HepG2 (cell line): ENCODE measurements around the gene POC1B. TPM values are rescaled to one million over a fixed set of nuclear protein-coding genes. Genes with fewer than 3 reads are reported as not detected.

Experiments
- AKAP8 ChIP-seq: sonication (generic); formaldehyde crosslinking; IDR thresholded peaks from 2 replicates; pipeline ENCODE4 v1.5.1; 2020; ENCODE audit warnings: mild to moderate bottlenecking, missing genetic modification reagents
- BORCS8-MEF2B ChIP-seq: sonication (generic); formaldehyde crosslinking; IDR thresholded peaks from 2 replicates; pipeline ENCODE4 v1.8.0; 2022; ENCODE audit warnings: mild to moderate bottlenecking, missing genetic modification reagents
- EP300 ChIP-seq, 3 experiments: sonication (generic) in 1 of 3; formaldehyde crosslinking in 1 of 3; IDR thresholded peaks; 2 replicates each; pipeline versions ENCODE4 v1.5.1 to v1.6.1; 2011 to 2020; ENCODE audit warnings: low read depth in 2 of 3, low read length in 2 of 3, borderline replicate concordance in 1 of 3, improper control_type of control experiment in 1 of 3, mild to moderate bottlenecking in 1 of 3, missing genetic modification reagents in 1 of 3, moderate library complexity in 1 of 3
- IKZF4 ChIP-seq: sonication (generic); formaldehyde crosslinking; IDR thresholded peaks from 2 replicates; pipeline ENCODE4 v1.5.1; 2020; ENCODE audit warnings: borderline replicate concordance, mild to moderate bottlenecking, low read depth, missing genetic modification reagents; ENCODE audit errors: not compliant biosample characterization
- MAF1 ChIP-seq: sonication (generic); formaldehyde crosslinking; IDR thresholded peaks from 2 replicates; pipeline ENCODE4 v1.5.0; 2020; ENCODE audit warnings: missing genetic modification reagents, borderline replicate concordance
- MTF2 ChIP-seq: sonication (generic); formaldehyde crosslinking; IDR thresholded peaks from 2 replicates; pipeline ENCODE4 v1.5.0; 2020; ENCODE audit warnings: missing genetic modification reagents, borderline replicate concordance
- NCOA2 ChIP-seq: sonication (generic); formaldehyde crosslinking; IDR thresholded peaks from 2 replicates; pipeline ENCODE4 v1.8.0; 2022; ENCODE audit warnings: inconsistent platforms
- POLR2AphosphoS5 ChIP-seq: IDR thresholded peaks from 2 replicates; pipeline ENCODE4 v1.6.1; 2012; ENCODE audit warnings: low read depth, low read length
- ZFY ChIP-seq: sonication (generic); formaldehyde crosslinking; IDR thresholded peaks from 2 replicates; pipeline ENCODE4 v1.4.0; 2020; ENCODE audit warnings: missing genetic modification reagents
- ZNF670 ChIP-seq: sonication (generic); formaldehyde crosslinking; IDR thresholded peaks from 2 replicates; pipeline ENCODE4 v1.8.0; 2022; ENCODE audit warnings: mild to moderate bottlenecking, missing genetic modification reagents, borderline replicate concordance
- polyA plus RNA-seq, 8 experiments: library from polyadenylated mRNA; depleted of rRNA in 3 of 8; stranded (reverse) in 7 of 8; unstranded in 1 of 8; fragments of >200 nt; fragmentation: Illumina TruSeq in 4 of 8; extraction: Trizol in 4 of 8; gene quantifications; 2 replicates each; pipeline versions ENCODE4 v1.2.1 to v1.2.3, GENCODE V29; 2011 to 2016; ENCODE audit warnings: low read depth in 4 of 8, missing spikeins in 1 of 8, mixed read lengths in 1 of 8; ENCODE audit not compliant: insufficient read depth in 1 of 8
- total RNA-seq, 5 experiments: library from RNA; depleted of rRNA; stranded (reverse); fragments of >200 nt; fragmentation: Illumina TruSeq; extraction: Trizol; gene quantifications; 2 replicates each; pipeline ENCODE4 v1.2.3, GENCODE V29; 2016; ENCODE audit warnings: low read depth in 1 of 5
- TF ChIP-seq, protein P1 (sequence below): sonication (generic); formaldehyde crosslinking; IDR thresholded peaks from 2 replicates; pipeline ENCODE4 v1.8.0; 2022; ENCODE audit warnings: missing genetic modification reagents, mild to moderate bottlenecking, borderline replicate concordance
- TF ChIP-seq, protein P2 (sequence below): sonication (generic); formaldehyde crosslinking; IDR thresholded peaks from 2 replicates; pipeline ENCODE4 v1.4.0; 2020; ENCODE audit warnings: missing genetic modification reagents
- TF ChIP-seq, protein P3 (sequence below): sonication (generic); formaldehyde crosslinking; IDR thresholded peaks from 2 replicates; pipeline ENCODE4 v1.4.0; 2020; ENCODE audit warnings: missing genetic modification reagents
- TF ChIP-seq, protein P4 (sequence below): IDR thresholded peaks from 2 replicates; pipeline ENCODE4 v1.6.1; 2012; ENCODE audit warnings: low read depth, low read length, improper control_type of control experiment
- TF ChIP-seq, protein P5 (sequence below): sonication (generic); formaldehyde crosslinking; IDR thresholded peaks from 2 replicates; pipeline ENCODE4 v1.4.0; 2020; ENCODE audit warnings: missing genetic modification reagents, mild to moderate bottlenecking, borderline replicate concordance

POC1B gene
- total and polyA plus RNA-seq, 2 of the 13 experiments (the other 11 are each of a cell fraction or from before 2014, with no cell fraction given) = 9.3 to 11.0 TPM

DNA sequence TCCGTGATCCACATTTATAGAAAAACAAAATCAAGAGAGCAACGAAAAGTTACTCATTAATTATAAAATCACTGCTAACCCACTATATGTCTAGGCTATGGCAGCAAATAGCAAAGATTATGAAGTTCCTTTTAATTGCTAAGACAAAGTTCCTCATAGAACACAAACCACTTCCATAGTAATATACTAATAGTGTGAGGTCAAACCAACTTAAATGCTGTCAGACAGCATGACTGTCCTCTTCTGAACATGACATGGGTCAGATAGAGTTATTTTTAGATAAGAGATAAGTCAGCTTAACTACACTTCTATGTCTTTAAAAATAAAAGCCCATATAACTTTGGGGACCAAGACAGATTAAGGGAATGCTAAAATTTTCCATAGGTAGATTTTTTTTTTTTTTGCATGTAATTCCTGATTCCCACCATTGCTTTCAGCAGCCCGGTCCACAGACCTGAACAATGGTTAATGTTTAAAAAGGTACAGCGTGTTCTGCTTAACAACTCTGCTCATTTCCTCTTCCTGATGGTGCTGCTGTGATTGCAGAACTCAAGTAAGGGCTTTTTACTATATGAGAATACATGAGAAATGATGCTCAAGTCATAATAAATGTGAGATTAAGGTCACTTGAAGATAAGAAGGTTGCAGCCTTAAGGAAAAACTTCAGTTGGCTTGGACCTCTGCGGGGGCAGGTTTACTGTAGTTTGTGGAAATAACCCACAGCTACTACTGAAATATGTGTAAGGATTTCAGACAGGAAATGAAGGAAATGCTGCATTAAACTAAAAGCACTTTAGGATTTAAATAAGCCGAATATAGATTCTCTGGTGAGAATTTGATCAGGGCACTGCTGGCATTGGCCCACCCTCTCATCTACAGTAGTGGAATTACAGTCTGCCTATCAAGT is 135.8 kb downstream of the POC1B start (continued):
- TF ChIP-seq, protein P1, sequence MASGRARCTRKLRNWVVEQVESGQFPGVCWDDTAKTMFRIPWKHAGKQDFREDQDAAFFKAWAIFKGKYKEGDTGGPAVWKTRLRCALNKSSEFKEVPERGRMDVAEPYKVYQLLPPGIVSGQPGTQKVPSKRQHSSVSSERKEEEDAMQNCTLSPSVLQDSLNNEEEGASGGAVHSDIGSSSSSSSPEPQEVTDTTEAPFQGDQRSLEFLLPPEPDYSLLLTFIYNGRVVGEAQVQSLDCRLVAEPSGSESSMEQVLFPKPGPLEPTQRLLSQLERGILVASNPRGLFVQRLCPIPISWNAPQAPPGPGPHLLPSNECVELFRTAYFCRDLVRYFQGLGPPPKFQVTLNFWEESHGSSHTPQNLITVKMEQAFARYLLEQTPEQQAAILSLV = no peak
- TF ChIP-seq NCOA2 (CRISPR knock-in tag) = no peak
- no peak for TF ChIP-seq BORCS8-MEF2B
- TF ChIP-seq MTF2 = no peak
- TF ChIP-seq ZNF670 = peak; percentile 5; the same call in 1 of the 2 replicates
- peak; percentile 35; the same call in 1 of the 2 replicates for TF ChIP-seq ZFY (CRISPR knock-in tag)
- TF ChIP-seq, protein P2, sequence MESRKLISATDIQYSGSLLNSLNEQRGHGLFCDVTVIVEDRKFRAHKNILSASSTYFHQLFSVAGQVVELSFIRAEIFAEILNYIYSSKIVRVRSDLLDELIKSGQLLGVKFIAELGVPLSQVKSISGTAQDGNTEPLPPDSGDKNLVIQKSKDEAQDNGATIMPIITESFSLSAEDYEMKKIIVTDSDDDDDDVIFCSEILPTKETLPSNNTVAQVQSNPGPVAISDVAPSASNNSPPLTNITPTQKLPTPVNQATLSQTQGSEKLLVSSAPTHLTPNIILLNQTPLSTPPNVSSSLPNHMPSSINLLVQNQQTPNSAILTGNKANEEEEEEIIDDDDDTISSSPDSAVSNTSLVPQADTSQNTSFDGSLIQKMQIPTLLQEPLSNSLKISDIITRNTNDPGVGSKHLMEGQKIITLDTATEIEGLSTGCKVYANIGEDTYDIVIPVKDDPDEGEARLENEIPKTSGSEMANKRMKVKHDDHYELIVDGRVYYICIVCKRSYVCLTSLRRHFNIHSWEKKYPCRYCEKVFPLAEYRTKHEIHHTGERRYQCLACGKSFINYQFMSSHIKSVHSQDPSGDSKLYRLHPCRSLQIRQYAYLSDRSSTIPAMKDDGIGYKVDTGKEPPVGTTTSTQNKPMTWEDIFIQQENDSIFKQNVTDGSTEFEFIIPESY (CRISPR knock-in tag) = no peak
- TF ChIP-seq, protein P3, sequence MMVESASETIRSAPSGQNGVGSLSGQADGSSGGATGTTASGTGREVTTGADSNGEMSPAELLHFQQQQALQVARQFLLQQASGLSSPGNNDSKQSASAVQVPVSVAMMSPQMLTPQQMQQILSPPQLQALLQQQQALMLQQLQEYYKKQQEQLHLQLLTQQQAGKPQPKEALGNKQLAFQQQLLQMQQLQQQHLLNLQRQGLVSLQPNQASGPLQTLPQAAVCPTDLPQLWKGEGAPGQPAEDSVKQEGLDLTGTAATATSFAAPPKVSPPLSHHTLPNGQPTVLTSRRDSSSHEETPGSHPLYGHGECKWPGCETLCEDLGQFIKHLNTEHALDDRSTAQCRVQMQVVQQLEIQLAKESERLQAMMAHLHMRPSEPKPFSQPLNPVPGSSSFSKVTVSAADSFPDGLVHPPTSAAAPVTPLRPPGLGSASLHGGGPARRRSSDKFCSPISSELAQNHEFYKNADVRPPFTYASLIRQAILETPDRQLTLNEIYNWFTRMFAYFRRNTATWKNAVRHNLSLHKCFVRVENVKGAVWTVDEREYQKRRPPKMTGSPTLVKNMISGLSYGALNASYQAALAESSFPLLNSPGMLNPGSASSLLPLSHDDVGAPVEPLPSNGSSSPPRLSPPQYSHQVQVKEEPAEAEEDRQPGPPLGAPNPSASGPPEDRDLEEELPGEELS (CRISPR knock-in tag) = peak; percentile 40; the same call in 1 of the 2 replicates
- TF ChIP-seq POLR2AphosphoS5 = 0 out of 2 replicates have a peak, but pooled peaks have one; percentile 24
- TF ChIP-seq AKAP8 (CRISPR knock-in tag) = no peak
- TF ChIP-seq, protein P4, sequence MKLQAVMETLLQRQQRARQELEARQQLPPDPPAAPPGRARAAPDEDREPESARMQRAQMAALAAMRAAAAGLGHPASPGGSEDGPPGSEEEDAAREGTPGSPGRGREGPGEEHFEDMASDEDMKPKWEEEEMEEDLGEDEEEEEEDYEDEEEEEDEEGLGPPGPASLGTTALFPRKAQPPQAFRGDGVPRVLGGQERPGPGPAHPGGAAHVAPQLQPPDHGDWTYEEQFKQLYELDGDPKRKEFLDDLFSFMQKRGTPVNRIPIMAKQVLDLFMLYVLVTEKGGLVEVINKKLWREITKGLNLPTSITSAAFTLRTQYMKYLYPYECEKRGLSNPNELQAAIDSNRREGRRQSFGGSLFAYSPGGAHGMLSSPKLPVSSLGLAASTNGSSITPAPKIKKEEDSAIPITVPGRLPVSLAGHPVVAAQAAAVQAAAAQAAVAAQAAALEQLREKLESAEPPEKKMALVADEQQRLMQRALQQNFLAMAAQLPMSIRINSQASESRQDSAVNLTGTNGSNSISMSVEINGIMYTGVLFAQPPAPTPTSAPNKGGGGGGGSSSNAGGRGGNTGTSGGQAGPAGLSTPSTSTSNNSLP = no peak
- TF ChIP-seq, protein P5, sequence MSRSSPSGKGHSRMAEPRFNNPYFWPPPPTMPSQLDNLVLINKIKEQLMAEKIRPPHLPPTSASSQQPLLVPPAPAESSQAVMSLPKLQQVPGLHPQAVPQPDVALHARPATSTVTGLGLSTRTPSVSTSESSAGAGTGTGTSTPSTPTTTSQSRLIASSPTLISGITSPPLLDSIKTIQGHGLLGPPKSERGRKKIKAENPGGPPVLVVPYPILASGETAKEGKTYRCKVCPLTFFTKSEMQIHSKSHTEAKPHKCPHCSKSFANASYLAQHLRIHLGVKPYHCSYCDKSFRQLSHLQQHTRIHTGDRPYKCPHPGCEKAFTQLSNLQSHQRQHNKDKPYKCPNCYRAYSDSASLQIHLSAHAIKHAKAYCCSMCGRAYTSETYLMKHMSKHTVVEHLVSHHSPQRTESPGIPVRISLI (CRISPR knock-in tag) = peak; percentile 81; the same call in 1 of the 2 replicates
- TF ChIP-seq EP300 (IDR thresholded peaks at IDR 0.05; ENCODE audit: low read depth in 2 of 2, low read length in 2 of 2) = peak in 1 of 2 experiments; percentile 32; a peak in 1 of 4 replicates
- no peak for TF ChIP-seq EP300 (CRISPR knock-in tag; IDR thresholded peaks at IDR 0.05; ENCODE audit: borderline replicate concordance)
- no peak for TF ChIP-seq MAF1
- TF ChIP-seq IKZF4 = no peak
